Endometrial microvascular endothelial cells (primary cell): ENCODE data around the gene GNLY. TPM values are rescaled to one million over a fixed set of nuclear protein-coding genes. Genes with fewer than 3 reads are reported as not detected.

Experiments
- in situ Hi-C: cut with HindIII; loops from 2 replicates; pipeline ENCODE4 v1.10.0; 2017; ENCODE audit warnings: low sequenced_read_pairs, low pct_unique_long_range_greater_than_20kb; ENCODE audit errors: inconsistent ontology term
- total RNA-seq: library from RNA; depleted of rRNA; stranded (reverse); fragments of >200 nt; gene quantifications from one replicate; pipeline ENCODE4 v1.2.3, GENCODE V29; 2015; ENCODE audit errors: inconsistent ontology term

Gene GNLY
- total RNA-seq, 1 donor from 2014 or later = not detected

DNA sequence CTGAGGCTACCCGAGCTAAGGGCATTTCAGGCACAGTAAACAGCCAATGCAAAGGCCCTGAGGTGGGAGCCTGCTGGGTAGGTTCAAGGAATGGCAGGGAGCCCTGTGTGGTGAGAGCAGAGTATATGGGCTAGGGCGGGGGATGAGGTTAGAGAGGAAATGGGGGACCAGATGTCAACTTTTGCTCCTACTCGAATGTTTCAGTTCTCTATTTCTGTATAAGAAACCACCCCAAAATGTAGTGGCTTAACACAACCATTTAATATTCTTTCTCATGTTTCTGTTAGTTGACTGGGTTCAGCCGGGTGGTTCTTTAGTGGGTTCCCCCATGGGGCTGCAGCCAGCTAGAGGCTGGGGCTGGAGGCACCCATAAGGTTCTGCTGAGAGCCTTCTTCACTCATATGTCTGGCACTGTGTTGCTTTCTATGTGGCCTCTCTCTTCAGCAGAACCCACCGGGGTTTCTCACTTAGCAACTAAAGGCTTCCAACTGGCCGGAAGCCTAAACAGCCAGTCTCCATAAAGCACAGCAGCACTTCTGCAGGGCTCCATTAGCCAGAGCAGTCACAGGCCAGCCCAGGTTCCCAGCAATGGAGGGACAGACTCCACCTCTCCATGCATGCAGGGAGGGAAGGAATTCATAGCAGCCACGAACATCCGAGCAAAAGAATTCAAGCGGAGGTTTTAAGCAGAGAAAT is 54.0 kb downstream of the GNLY start:
- in situ Hi-C loops = no loop called here

Other genes starting within 250 kb of the GNLY start
- gene MAT2A, start 155.2 kb upstream of the GNLY start, total RNA-seq = 179 TPM
- 77.5 TPM for gene GGCX, start 132.9 kb upstream of the GNLY start, total RNA-seq
- gene VAMP8, start 116.8 kb upstream of the GNLY start, total RNA-seq = 3.6 TPM
- 124 TPM for gene VAMP5, start 109.9 kb upstream of the GNLY start, total RNA-seq
- gene RNF181, start 98.6 kb upstream of the GNLY start, total RNA-seq = 174 TPM
- gene TMEM150A, start 91.7 kb upstream of the GNLY start, total RNA-seq = 23.5 TPM
- 8.8 TPM for gene C2orf68, start 82.3 kb upstream of the GNLY start, total RNA-seq
- 74.2 TPM for gene USP39, start 78.2 kb upstream of the GNLY start, total RNA-seq
- not detected for gene SFTPB, start 26.2 kb upstream of the GNLY start, total RNA-seq
- gene ATOH8, start 59.6 kb downstream of the GNLY start, total RNA-seq = 10.7 TPM
- 10.6 TPM for gene ST3GAL5, start 194.6 kb downstream of the GNLY start, total RNA-seq